ENCODE data around the gene IL32.

DNA sequence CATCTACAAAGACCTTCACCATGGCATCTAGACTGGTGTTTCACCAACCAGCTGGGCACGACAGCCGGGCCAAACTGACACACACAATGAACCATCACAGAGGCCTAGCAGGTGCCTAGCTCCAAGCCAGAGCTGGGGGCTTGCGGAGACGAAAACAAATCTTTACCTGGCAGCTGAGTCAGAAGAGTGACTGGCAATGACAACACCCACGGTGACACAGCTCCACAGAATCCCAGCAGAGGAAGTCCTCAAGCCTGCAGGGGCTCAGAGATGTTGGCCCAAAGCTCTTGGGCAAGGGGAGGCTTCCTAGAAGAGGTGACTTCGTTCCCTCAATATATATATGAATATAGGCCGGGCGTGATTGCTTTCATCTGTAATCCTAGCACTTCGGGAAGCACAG, 13.9 kb upstream of the IL32 start:
- TF ChIP-seq POLR2A (IDR thresholded peaks at IDR 0.05; ENCODE audit: low read depth, low read length) (no peak), RAD21 (IDR thresholded peaks at IDR 0.05; ENCODE audit: low read length) (no peak), MXI1 (IDR thresholded peaks at IDR 0.05; ENCODE audit: borderline replicate concordance, low read depth, low read length) (no peak), RCOR1 (IDR thresholded peaks at IDR 0.05; ENCODE audit: insufficient replicate concordance, low read length) (no peak), RFX5 (IDR thresholded peaks at IDR 0.05; ENCODE audit: low read depth, low read length) (no peak), FOS (IDR thresholded peaks at IDR 0.05; ENCODE audit: low read depth, low read length) (no peak), CEBPB (IDR thresholded peaks at IDR 0.05; ENCODE audit: low read depth, low read length) (no peak), SMC3 (IDR thresholded peaks at IDR 0.05; ENCODE audit: low read depth, low read length) (no peak)
- TF ChIP-seq, protein P1, sequence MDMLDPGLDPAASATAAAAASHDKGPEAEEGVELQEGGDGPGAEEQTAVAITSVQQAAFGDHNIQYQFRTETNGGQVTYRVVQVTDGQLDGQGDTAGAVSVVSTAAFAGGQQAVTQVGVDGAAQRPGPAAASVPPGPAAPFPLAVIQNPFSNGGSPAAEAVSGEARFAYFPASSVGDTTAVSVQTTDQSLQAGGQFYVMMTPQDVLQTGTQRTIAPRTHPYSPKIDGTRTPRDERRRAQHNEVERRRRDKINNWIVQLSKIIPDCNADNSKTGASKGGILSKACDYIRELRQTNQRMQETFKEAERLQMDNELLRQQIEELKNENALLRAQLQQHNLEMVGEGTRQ (IDR thresholded peaks at IDR 0.05; ENCODE audit: low read depth, low read length), result no peak
- TF ChIP-seq, protein P2, sequence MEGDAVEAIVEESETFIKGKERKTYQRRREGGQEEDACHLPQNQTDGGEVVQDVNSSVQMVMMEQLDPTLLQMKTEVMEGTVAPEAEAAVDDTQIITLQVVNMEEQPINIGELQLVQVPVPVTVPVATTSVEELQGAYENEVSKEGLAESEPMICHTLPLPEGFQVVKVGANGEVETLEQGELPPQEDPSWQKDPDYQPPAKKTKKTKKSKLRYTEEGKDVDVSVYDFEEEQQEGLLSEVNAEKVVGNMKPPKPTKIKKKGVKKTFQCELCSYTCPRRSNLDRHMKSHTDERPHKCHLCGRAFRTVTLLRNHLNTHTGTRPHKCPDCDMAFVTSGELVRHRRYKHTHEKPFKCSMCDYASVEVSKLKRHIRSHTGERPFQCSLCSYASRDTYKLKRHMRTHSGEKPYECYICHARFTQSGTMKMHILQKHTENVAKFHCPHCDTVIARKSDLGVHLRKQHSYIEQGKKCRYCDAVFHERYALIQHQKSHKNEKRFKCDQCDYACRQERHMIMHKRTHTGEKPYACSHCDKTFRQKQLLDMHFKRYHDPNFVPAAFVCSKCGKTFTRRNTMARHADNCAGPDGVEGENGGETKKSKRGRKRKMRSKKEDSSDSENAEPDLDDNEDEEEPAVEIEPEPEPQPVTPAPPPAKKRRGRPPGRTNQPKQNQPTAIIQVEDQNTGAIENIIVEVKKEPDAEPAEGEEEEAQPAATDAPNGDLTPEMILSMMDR (conservative IDR thresholded peaks at IDR 0.05; ENCODE audit: low read depth, low read length), result no peak
- TF ChIP-seq, protein P3, sequence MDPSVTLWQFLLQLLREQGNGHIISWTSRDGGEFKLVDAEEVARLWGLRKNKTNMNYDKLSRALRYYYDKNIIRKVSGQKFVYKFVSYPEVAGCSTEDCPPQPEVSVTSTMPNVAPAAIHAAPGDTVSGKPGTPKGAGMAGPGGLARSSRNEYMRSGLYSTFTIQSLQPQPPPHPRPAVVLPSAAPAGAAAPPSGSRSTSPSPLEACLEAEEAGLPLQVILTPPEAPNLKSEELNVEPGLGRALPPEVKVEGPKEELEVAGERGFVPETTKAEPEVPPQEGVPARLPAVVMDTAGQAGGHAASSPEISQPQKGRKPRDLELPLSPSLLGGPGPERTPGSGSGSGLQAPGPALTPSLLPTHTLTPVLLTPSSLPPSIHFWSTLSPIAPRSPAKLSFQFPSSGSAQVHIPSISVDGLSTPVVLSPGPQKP (IDR thresholded peaks at IDR 0.05; ENCODE audit: borderline replicate concordance, low read depth, low read length), result no peak

Measured in IMR-90 (cell line).